K562 (cell line): ENCODE data around the gene DIP2C. TPM values are rescaled to one million over a fixed set of nuclear protein-coding genes. Genes with fewer than 3 reads are reported as not detected.

Experiments
- ATAC-seq: fragments of 200-7000 bp; cut with Tn5 transposase; 3 replicates; pipeline ENCODE4 v1.9.1; 2020; ENCODE audit warnings: moderate library complexity
- BruUV-seq: library from RNA; stranded (reverse); fragments of 400-500 nt; replicated peaks from 2 replicates; lab custom pipeline; 2021; lab: Mats Ljungman, UMichigan
- CTCF ChIA-PET: fragments of 300-600 bp; formaldehyde crosslinking; extraction: SDS; loops from one replicate; lab custom pipeline; 2021; ENCODE audit warnings: low intra/inter-chr PET ratio; lab: Yijun Ruan, JAX
- POLR2A ChIA-PET: fragments of 300-600, 350-650 bp; sonication (Branson Sonifier 250); formaldehyde crosslinking; extraction: SDS; loops from one replicate; lab custom pipeline; 2021; ENCODE audit warnings: antibody characterized with exemption, inconsistent platforms; lab: Yijun Ruan, JAX
- DNase-seq, 4 experiments: peaks; one replicate each; pipeline versions ENCODE4 v3.0.0 to v3.0.0-alpha.2; 2011 to 2018; ENCODE audit warnings: low spot score in 3 of 4, mixed read lengths in 3 of 4; ENCODE audit errors: extremely low read depth in 1 of 4
- FAIRE-seq: peaks from 2 replicates; lab custom pipeline; 2011; peaks lifted over from hg19 to GRCh38; lab: Jason Lieb, UNC
- H2AFZ ChIP-seq: 2 replicates; pipeline ENCODE4 v1.6.0; 2011; ENCODE audit warnings: low read depth, low read length, control low read depth, inconsistent platforms
- H3K27ac ChIP-seq: fragments of 200-600 bp; 3 replicates; pipeline ENCODE4 v1.8.0; 2011; ENCODE audit warnings: low read depth, mild to moderate bottlenecking, control low read depth, inconsistent platforms, low read length, moderate library complexity, mixed read lengths; ENCODE audit errors: extremely low read depth
- H3K27me3 ChIP-seq, 2 experiments: fragments of 300-600 bp in 1 of 2; 2 replicates in 1 of 2; 3 replicates in 1 of 2; pipeline versions ENCODE4 v1.6.0 to v1.8.0; 2011; ENCODE audit warnings: inconsistent platforms in 2 of 2, low read length in 2 of 2, mild to moderate bottlenecking in 1 of 2, mixed read lengths in 1 of 2, moderate library complexity in 1 of 2; ENCODE audit not compliant: control insufficient read depth in 2 of 2, insufficient read depth in 2 of 2
- H3K36me3 ChIP-seq: fragments of 300-600 bp; 3 replicates; pipeline ENCODE4 v1.8.0; 2011; ENCODE audit warnings: mild to moderate bottlenecking, low read length, inconsistent platforms; ENCODE audit not compliant: control insufficient read depth, insufficient read depth
- H3K4me1 ChIP-seq, 2 experiments: fragments of 200-600 bp in 1 of 2; replicated peaks in 1 of 2; 2 replicates in 1 of 2; 3 replicates in 1 of 2; pipeline versions ENCODE4 v1.5.1 to v1.8.0; 2011; ENCODE audit warnings: inconsistent platforms in 2 of 2, low read length in 2 of 2, mild to moderate bottlenecking in 1 of 2, mixed read lengths in 1 of 2, moderate library complexity in 1 of 2; ENCODE audit not compliant: control insufficient read depth in 2 of 2, insufficient read depth in 2 of 2
- H3K4me2 ChIP-seq: 2 replicates; pipeline ENCODE4 v1.6.1; 2011; ENCODE audit warnings: low read length, control low read depth, inconsistent platforms, mixed read lengths; ENCODE audit not compliant: insufficient read depth
- H3K4me3 ChIP-seq: fragments of 200-600 bp; sonication (generic), shearing (Covaris generic); 2 replicates; pipeline ENCODE4 v1.5.1; 2016; ENCODE audit warnings: control low read depth, inconsistent platforms
- H3K79me2 ChIP-seq: fragments of 200-600 bp; 3 replicates; pipeline ENCODE4 v1.8.0; 2011; ENCODE audit warnings: low read length, inconsistent platforms; ENCODE audit not compliant: control insufficient read depth, insufficient read depth
- H3K9ac ChIP-seq, 2 experiments: 2 replicates each; pipeline versions ENCODE4 v1.6.0 to v1.6.1; 2011; ENCODE audit warnings: low read depth in 2 of 2, low read length in 2 of 2, control low read depth in 1 of 2, inconsistent platforms in 1 of 2, mild to moderate bottlenecking in 1 of 2, mixed read lengths in 1 of 2; ENCODE audit not compliant: insufficient read depth in 1 of 2
- H3K9me1 ChIP-seq: one replicate; pipeline ENCODE4 v1.6.0; 2011; ENCODE audit warnings: inconsistent platforms, mild to moderate bottlenecking, low read length, moderate library complexity; ENCODE audit not compliant: control insufficient read depth, insufficient read depth
- H3K9me3 ChIP-seq: replicated peaks from 2 replicates; pipeline ENCODE4 v1.5.1; 2011; ENCODE audit warnings: low read depth, low read length, inconsistent platforms; ENCODE audit not compliant: control insufficient read depth, insufficient read depth
- H4K20me1 ChIP-seq: replicated peaks from 2 replicates; pipeline ENCODE4 v1.6.1; 2011; ENCODE audit warnings: low read length, inconsistent platforms, mixed read lengths; ENCODE audit not compliant: control insufficient read depth, insufficient read depth
- GABPA ChIP-seq: fragments of 200-800 bp; sonication (Bioruptor generic); conservative IDR thresholded peaks from 2 replicates; pipeline ENCODE4 v1.6.1; 2016; ENCODE audit warnings: low read depth, missing genetic modification characterization, missing compliant biosample characterization
- ILF3 ChIP-seq: fragments of 450-650 bp; IDR thresholded peaks from 2 replicates; pipeline ENCODE4 v1.6.1; 2018; ENCODE audit warnings: antibody characterized with exemption, mild to moderate bottlenecking, moderate library complexity, borderline replicate concordance
- POLR2AphosphoS2 ChIP-seq: IDR thresholded peaks from 2 replicates; pipeline ENCODE4 v1.6.1; 2012; ENCODE audit warnings: low read length, improper control_type of control experiment
- SNIP1 ChIP-seq: fragments of 450-650 bp; IDR thresholded peaks from 2 replicates; pipeline ENCODE4 v1.7.1; 2017; ENCODE audit warnings: low read depth, mild to moderate bottlenecking
- WGBS: fragments of 100-300 bp; shearing (Covaris generic); methylation state at CpG from one replicate; pipeline ENCODE4 v1.1.6; 2016; ENCODE audit warnings: low coverage, mixed read lengths; ENCODE audit not compliant: insufficient coverage; ENCODE audit errors: missing lambda C conversion rate; 5-methylcytosine and 5-hydroxymethylcytosine counted together
- in situ Hi-C: fragments of 300-500 bp; cut with MboI; formaldehyde crosslinking; loops from 4 replicates; pipeline ENCODE4 v1.15.0; 2018; ENCODE audit warnings: inconsistent platforms, mixed read lengths
- intact Hi-C: fragments of 100-400 bp; cut with micrococcal nuclease; formaldehyde crosslinking; loops from 2 replicates; pipeline ENCODE4 v1.14.2; 2022
- polyA plus RNA-seq, 8 experiments: library from polyadenylated mRNA; depleted of rRNA in 4 of 8; stranded (reverse) in 5 of 8; unstranded in 3 of 8; fragments of >200 nt; fragmentation: Nextera tagmentation in 2 of 8; fragmentation: Illumina TruSeq in 1 of 8; extraction: Ambion mirVana in 2 of 8; extraction: Trizol in 1 of 8; gene quantifications; 2 replicates each; pipeline versions ENCODE4 v1.2.1 to v1.2.3, GENCODE V29; 2011 to 2014; ENCODE audit warnings: inconsistent platforms in 1 of 8, missing spikeins in 1 of 8
- total RNA-seq, 7 experiments: library from RNA; depleted of rRNA in 6 of 7; stranded (reverse); fragments of >200 nt in 6 of 7; fragmentation: Illumina TruSeq in 2 of 7; extraction: Trizol in 2 of 7; gene quantifications; 2 replicates each; pipeline versions ENCODE4 v1.2.1 to v1.2.3, GENCODE V29; 2011 to 2021; ENCODE audit warnings: low replicate concordance in 1 of 7
- TF ChIP-seq, protein P1 (sequence below): sonication (generic); formaldehyde crosslinking; IDR thresholded peaks from 2 replicates; pipeline ENCODE4 v1.8.0; 2023; ENCODE audit warnings: missing genetic modification reagents, mild to moderate bottlenecking, borderline replicate concordance
- TF ChIP-seq, protein P2 (sequence below), 2 experiments: IDR thresholded peaks; 2 replicates each; pipeline ENCODE4 v1.6.1; 2012; ENCODE audit warnings: improper control_type of control experiment in 2 of 2, low read depth in 2 of 2, low read length in 2 of 2, borderline replicate concordance in 1 of 2
- TF ChIP-seq, protein P3 (sequence below), 2 experiments: IDR thresholded peaks in 1 of 2; conservative IDR thresholded peaks in 1 of 2; 2 replicates each; pipeline ENCODE4 v1.6.1; 2016; ENCODE audit warnings: low read depth in 2 of 2, mild to moderate bottlenecking in 1 of 2, missing compliant biosample characterization in 1 of 2, missing genetic modification characterization in 1 of 2, moderate library complexity in 1 of 2

Gene DIP2C
- total and polyA plus RNA-seq, 9 of the 15 experiments (the other 6 are each of a cell fraction or from before 2014, with no cell fraction given), result 0.01 TPM; not detected in 8

DNA sequence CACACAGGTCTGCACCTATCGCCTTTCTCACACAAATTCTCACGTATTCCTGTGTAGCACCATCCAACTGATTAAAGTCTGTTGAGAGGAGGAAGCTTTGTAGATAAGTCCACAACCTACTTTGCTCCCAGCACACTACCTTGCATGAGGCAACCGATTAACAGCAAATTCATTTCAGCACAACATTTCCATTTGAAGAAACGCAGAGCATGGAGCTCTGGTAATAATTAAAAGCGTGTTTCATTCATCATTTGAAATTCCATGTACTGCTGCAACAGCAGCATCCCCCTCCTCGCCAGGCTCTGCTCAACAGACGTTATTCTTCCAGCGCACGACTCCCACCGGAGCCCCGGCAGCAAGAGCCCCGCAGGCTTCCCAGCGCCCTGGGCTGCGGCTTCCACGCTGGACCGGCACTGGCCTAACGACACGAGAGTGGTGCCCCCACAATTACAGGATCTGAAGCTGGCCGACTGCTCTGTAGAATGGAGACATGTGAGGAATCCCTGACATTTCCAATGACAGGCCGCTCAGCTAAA is 118.8 kb downstream of the DIP2C start:
- intact Hi-C loops, result no loop called here
- H3K4me2 ChIP-seq, result no peak overlapping the region
- in situ Hi-C loops, result loop anchor here (10.0 kb wide), 1 partner anchor 104 kb away; no protein-coding TSS in a partner anchor
- H4K20me1 ChIP-seq, result no peaks in the 10 kb centered on the region; the same call in 1 of the 2 replicates
- no peaks in the 10 kb centered on the region for H3K4me1 ChIP-seq
- no peak overlapping the region for H3K27ac ChIP-seq
- no peaks in the 10 kb centered on the region for H3K9me1 ChIP-seq
- DNase-seq, result no peak
- ChIA-PET CTCF (no interaction called here), POLR2A (no interaction called here)
- no peak overlapping the region for H2AFZ ChIP-seq
- ATAC-seq, result no peak
- FAIRE-seq, result no peak
- TF ChIP-seq POLR2AphosphoS2 (no peak), SNIP1 (no peak), GABPA (no peak), ILF3 (no peak)
- TF ChIP-seq, protein P1, sequence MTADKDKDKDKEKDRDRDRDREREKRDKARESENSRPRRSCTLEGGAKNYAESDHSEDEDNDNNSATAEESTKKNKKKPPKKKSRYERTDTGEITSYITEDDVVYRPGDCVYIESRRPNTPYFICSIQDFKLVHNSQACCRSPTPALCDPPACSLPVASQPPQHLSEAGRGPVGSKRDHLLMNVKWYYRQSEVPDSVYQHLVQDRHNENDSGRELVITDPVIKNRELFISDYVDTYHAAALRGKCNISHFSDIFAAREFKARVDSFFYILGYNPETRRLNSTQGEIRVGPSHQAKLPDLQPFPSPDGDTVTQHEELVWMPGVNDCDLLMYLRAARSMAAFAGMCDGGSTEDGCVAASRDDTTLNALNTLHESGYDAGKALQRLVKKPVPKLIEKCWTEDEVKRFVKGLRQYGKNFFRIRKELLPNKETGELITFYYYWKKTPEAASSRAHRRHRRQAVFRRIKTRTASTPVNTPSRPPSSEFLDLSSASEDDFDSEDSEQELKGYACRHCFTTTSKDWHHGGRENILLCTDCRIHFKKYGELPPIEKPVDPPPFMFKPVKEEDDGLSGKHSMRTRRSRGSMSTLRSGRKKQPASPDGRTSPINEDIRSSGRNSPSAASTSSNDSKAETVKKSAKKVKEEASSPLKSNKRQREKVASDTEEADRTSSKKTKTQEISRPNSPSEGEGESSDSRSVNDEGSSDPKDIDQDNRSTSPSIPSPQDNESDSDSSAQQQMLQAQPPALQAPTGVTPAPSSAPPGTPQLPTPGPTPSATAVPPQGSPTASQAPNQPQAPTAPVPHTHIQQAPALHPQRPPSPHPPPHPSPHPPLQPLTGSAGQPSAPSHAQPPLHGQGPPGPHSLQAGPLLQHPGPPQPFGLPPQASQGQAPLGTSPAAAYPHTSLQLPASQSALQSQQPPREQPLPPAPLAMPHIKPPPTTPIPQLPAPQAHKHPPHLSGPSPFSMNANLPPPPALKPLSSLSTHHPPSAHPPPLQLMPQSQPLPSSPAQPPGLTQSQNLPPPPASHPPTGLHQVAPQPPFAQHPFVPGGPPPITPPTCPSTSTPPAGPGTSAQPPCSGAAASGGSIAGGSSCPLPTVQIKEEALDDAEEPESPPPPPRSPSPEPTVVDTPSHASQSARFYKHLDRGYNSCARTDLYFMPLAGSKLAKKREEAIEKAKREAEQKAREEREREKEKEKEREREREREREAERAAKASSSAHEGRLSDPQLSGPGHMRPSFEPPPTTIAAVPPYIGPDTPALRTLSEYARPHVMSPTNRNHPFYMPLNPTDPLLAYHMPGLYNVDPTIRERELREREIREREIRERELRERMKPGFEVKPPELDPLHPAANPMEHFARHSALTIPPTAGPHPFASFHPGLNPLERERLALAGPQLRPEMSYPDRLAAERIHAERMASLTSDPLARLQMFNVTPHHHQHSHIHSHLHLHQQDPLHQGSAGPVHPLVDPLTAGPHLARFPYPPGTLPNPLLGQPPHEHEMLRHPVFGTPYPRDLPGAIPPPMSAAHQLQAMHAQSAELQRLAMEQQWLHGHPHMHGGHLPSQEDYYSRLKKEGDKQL, result no peak
- TF ChIP-seq, protein P2, sequence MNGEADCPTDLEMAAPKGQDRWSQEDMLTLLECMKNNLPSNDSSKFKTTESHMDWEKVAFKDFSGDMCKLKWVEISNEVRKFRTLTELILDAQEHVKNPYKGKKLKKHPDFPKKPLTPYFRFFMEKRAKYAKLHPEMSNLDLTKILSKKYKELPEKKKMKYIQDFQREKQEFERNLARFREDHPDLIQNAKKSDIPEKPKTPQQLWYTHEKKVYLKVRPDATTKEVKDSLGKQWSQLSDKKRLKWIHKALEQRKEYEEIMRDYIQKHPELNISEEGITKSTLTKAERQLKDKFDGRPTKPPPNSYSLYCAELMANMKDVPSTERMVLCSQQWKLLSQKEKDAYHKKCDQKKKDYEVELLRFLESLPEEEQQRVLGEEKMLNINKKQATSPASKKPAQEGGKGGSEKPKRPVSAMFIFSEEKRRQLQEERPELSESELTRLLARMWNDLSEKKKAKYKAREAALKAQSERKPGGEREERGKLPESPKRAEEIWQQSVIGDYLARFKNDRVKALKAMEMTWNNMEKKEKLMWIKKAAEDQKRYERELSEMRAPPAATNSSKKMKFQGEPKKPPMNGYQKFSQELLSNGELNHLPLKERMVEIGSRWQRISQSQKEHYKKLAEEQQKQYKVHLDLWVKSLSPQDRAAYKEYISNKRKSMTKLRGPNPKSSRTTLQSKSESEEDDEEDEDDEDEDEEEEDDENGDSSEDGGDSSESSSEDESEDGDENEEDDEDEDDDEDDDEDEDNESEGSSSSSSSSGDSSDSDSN (IDR thresholded peaks at IDR 0.05; ENCODE audit: borderline replicate concordance in 1 of 2, low read depth in 2 of 2, low read length in 2 of 2), result no peak
- TF ChIP-seq, protein P3, sequence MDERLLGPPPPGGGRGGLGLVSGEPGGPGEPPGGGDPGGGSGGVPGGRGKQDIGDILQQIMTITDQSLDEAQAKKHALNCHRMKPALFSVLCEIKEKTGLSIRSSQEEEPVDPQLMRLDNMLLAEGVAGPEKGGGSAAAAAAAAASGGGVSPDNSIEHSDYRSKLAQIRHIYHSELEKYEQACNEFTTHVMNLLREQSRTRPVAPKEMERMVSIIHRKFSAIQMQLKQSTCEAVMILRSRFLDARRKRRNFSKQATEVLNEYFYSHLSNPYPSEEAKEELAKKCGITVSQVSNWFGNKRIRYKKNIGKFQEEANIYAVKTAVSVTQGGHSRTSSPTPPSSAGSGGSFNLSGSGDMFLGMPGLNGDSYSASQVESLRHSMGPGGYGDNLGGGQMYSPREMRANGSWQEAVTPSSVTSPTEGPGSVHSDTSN (CRISPR knock-in tag; IDR thresholded peaks at IDR 0.05; ENCODE audit: low read depth), result no peak
- TF ChIP-seq, protein P3 (tag; conservative IDR thresholded peaks at IDR 0.05; ENCODE audit: low read depth), result no peak
- no peak overlapping the region for H3K4me3 ChIP-seq
- H3K9me3 ChIP-seq, result no peaks in the 10 kb centered on the region
- no peaks in the 10 kb centered on the region for H3K79me2 ChIP-seq
- WGBS, result under 1% methylated on average over 20 of the region's 20 CpGs
- H3K36me3 ChIP-seq, result no peaks in the 10 kb centered on the region
- no TSS peak for BruUV-seq
- peaks cover 42 to 72% of the 10 kb centered on the region in 2 experiments for H3K27me3 ChIP-seq
- no peak overlapping the region for H3K9ac ChIP-seq
